Measurements from ENCODE around the gene TMCC1. TPM values are rescaled to one million over a fixed set of nuclear protein-coding genes. Genes with fewer than 3 reads are reported as not detected.
"Not testable (repeated sequence)": the region's sequence is repeated elsewhere in the genome, so short reads cannot be mapped to it uniquely, and the experiment has no call there.

Gene TMCC1
- total and polyA plus RNA-seq, 7 experiments from 2014 or later = 2.6 to 39.4 (median 35.5) TPM

DNA sequence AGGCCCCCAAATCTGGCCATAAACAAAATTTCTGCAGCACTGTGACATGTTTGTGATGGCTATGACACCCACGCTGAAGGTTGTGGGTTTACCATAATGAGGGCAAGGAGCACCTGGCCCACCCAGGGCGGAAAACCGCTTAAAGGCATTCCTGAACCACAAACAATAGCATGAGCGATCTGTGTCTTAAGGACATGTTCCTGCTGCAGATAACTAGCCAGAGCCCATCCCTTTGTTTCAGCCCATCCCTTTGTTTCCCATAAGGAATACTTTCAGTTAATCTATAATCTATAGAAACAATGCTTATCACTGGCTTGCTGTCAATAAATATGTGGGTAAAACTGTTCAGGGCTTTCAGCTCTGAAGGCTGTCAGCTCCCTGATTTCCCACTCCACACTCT, 7.8 kb upstream of the TMCC1 start:
- H3K4me1 Mint-ChIP-seq; H3K36me3 ChIP-seq (ENCODE audit: control insufficient read depth in 2 of 3, insufficient read depth in 3 of 3, low read length in 3 of 3); H3K4me1 ChIP-seq (ENCODE audit: control insufficient read depth in 2 of 2, insufficient read depth in 2 of 2, low read length in 2 of 2); H3K4me3 ChIP-seq (ENCODE audit: low read length); H3K27ac ChIP-seq (ENCODE audit: low read depth, low read length); intact Hi-C loops (cut with micrococcal nuclease); H3K27ac Mint-ChIP-seq; H3K27me3 ChIP-seq (ENCODE audit: control insufficient read depth in 2 of 2, insufficient read depth in 2 of 2, low read length in 2 of 2); ATAC-seq; H3K9me3 ChIP-seq (ENCODE audit: control insufficient read depth in 2 of 3, low read length in 3 of 3); POLR2A ChIA-PET; H3K27me3 Mint-ChIP-seq; CTCF ChIA-PET; DNase-seq; H3K4me3 Mint-ChIP-seq: not testable (repeated sequence)
- Mint-ChIP-seq H3K36me3 (peaks cover 16 to 31% (median 17%) of the 10 kb centered on the region in 5 donors), H3K9me3 (peaks cover 3 to 35% (median 15%) of the 10 kb centered on the region in 11 donors)

DNA sequence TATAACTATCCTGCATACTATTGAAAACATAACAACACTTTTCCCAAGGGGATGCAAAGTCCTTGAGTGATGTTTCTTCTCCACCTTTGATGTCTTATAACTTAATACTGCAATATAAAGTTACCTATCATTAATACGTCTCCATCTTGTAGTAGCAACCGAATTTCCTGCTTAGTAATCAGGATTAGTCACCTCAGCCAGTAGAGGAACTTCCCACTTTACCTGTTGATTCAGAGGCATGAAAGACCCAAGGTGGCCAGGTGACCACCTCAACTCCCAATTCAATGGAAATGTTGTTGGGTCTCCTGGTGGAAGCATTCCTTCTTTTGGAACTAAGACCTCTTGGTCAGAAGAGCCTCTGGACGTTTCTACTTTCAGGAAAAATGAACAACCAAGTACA, 3.5 kb upstream of the TMCC1 start:
- peaks cover 7 to 17% (median 15%) of the 10 kb centered on the region in 7 donors for H3K4me1 Mint-ChIP-seq
- H3K27me3 Mint-ChIP-seq = peaks cover 0 to 3% (median 0%) of the 10 kb centered on the region in 5 donors
- H3K9me3 ChIP-seq (ENCODE audit: control insufficient read depth in 2 of 3, low read length in 3 of 3) = no peaks in the 10 kb centered on the region
- ChIA-PET POLR2A (no interaction called here), CTCF (no interaction called here)
- H3K9me3 Mint-ChIP-seq = peaks cover 0 to 10% (median 2%) of the 10 kb centered on the region in 11 donors
- no peak overlapping the region for H3K4me3 ChIP-seq (ENCODE audit: low read length)
- H3K36me3 Mint-ChIP-seq = peaks cover 0 to 15% (median 10%) of the 10 kb centered on the region in 5 donors
- ATAC-seq (no peak), DNase-seq (no peak)
- H3K36me3 ChIP-seq (ENCODE audit: control insufficient read depth in 2 of 3, insufficient read depth in 3 of 3, low read length in 3 of 3) = peaks cover 0 to 4% (median 0%) of the 10 kb centered on the region in 3 experiments
- no peaks in the 10 kb centered on the region for H3K27me3 ChIP-seq (ENCODE audit: control insufficient read depth in 2 of 2, insufficient read depth in 2 of 2, low read length in 2 of 2)
- H3K4me3 Mint-ChIP-seq = no peak overlapping the region
- H3K27ac ChIP-seq (ENCODE audit: low read depth, low read length) = no peak overlapping the region
- H3K4me1 ChIP-seq (ENCODE audit: control insufficient read depth in 2 of 2, insufficient read depth in 2 of 2, low read length in 2 of 2) = peaks cover 10 to 11% of the 10 kb centered on the region in 2 donors
- intact Hi-C loops (cut with micrococcal nuclease) = loop anchor here in 1 of 2 donors (10.0 kb wide), 2 partner anchors 1128 to 1242 kb away; partner anchors contain the start of genes ASTE1, NEK11 and RPN1
- peak overlapping the region in 1 of 9 donors; percentile 30 for H3K27ac Mint-ChIP-seq

DNA sequence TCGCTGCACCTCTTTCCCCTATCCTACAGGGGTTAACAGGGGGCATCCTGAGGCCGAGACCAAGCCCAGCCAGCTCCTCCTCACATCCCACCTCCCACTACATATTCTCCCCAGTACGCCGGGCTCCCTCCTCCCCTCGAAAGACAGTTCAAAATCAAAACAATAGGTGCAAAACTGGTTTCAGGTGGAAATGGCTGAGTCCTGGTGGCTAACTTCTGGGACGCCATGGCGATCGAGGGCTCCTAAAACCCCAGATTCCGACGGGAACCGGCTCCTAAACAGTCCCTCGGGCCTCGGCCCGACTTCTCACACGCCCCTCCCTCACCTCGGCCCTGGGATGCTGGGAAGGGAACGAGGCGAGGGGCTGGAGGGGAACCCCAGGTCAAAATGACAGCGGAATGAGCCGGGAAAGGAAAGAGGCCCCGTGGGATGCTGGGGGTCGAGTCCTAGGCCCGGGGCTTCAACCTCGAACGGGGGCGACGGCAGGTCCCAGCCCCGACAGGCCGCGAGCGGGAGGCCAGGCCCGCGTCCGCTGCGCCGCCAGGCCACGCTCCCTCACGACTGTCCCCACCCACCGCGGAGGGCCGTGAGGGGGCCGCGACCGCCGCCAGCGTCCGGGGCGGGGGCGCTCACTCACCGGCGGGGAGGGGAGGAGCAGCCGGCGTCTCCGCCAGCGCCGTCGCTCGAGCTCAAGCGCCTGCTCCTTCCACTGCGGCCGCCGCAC, 492 bp downstream of the TMCC1 start:
- no peaks in the 10 kb centered on the region for H3K27me3 ChIP-seq (ENCODE audit: control insufficient read depth in 2 of 2, insufficient read depth in 2 of 2, low read length in 2 of 2)
- peaks cover 18 to 32% of the 10 kb centered on the region in 2 donors for H3K4me1 ChIP-seq (ENCODE audit: control insufficient read depth in 2 of 2, insufficient read depth in 2 of 2, low read length in 2 of 2)
- H3K27ac ChIP-seq (ENCODE audit: low read depth, low read length) = peak overlapping the region; percentile 94
- no peaks in the 10 kb centered on the region for H3K9me3 Mint-ChIP-seq
- peaks cover 0 to 4% (median 2%) of the 10 kb centered on the region in 5 donors for H3K36me3 Mint-ChIP-seq
- no peaks in the 10 kb centered on the region for H3K27me3 Mint-ChIP-seq
- peak overlapping the region; percentile 80 for H3K4me3 ChIP-seq (ENCODE audit: low read length)
- peak overlapping the region; percentile 77 to 94 (median 90) for H3K27ac Mint-ChIP-seq
- ChIA-PET CTCF (interaction anchor here (1.3 kb wide), 1 partner anchor 265 kb away, joined by 4 read pairs; no protein-coding TSS in a partner anchor), POLR2A (interaction anchor here (0.7 to 1.3 kb wide), 7 partner anchors 9 to 1770 kb away, joined by 3 to 5 read pairs (median 4); partner anchors contain the start of genes IFT122 and MBD4)
- DNase-seq = peak in 5 of 9 donors; percentile 21 to 80 (median 66)
- H3K4me3 Mint-ChIP-seq = peak overlapping the region; percentile 83 to 94 (median 92)
- no peaks in the 10 kb centered on the region for H3K9me3 ChIP-seq (ENCODE audit: control insufficient read depth in 2 of 3, low read length in 3 of 3)
- H3K36me3 ChIP-seq (ENCODE audit: control insufficient read depth in 2 of 3, insufficient read depth in 3 of 3, low read length in 3 of 3) = peaks cover 0 to 4% (median 0%) of the 10 kb centered on the region in 3 experiments
- H3K4me1 Mint-ChIP-seq = peaks cover 36 to 56% (median 52%) of the 10 kb centered on the region in 7 donors
- ATAC-seq = peak; percentile 78
- intact Hi-C loops (cut with micrococcal nuclease) = loop anchor here (1.0 to 10.0 kb wide), 16 partner anchors 41 to 1741 kb away; partner anchors contain the start of genes EEFSEC (in 2 of the 2), HMCES (in 2 of the 2), IFT122 (in 2 of the 2) and ASTE1 (in 1 of the 2)

DNA sequence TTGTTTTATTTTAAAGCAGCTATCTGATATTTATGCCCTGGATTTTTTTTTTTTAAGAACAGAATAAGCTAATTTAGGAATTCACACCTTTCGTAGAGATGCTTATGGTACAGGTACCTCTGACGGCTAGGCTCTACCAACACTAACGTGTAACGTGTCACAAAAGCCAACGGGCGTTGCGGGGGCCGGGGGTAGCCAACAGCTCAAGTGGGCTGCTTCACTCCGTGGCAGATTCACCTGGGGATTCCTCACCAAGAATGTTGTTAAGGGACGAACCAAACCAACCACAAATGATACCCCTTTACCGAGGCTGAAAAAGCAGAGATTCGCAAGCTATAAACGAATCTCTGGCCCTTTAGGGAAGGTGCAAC, 1.0 kb downstream of the TMCC1 start:
- POLR2A ChIA-PET = interaction anchor here (0.7 to 1.0 kb wide), 4 partner anchors 8 to 1770 kb away, joined by 3 to 4 read pairs (median 4); no protein-coding TSS in a partner anchor
- H3K4me3 ChIP-seq (ENCODE audit: low read length) = peak overlapping the region; percentile 80
- ATAC-seq = no peak
- H3K27me3 ChIP-seq (ENCODE audit: control insufficient read depth in 2 of 2, insufficient read depth in 2 of 2, low read length in 2 of 2) = no peaks in the 10 kb centered on the region
- H3K4me1 ChIP-seq (ENCODE audit: control insufficient read depth in 2 of 2, insufficient read depth in 2 of 2, low read length in 2 of 2) = peaks cover 18 to 32% of the 10 kb centered on the region in 2 donors
- intact Hi-C loops (cut with micrococcal nuclease) = loop anchor here (2.0 to 10.0 kb wide), 10 partner anchors 44 to 1740 kb away; partner anchors contain the start of genes EEFSEC (in 2 of the 2), HMCES (in 2 of the 2), ASTE1 (in 1 of the 2) and NEK11 (in 1 of the 2)
- H3K27ac Mint-ChIP-seq = peak overlapping the region; percentile 77 to 94 (median 90)
- H3K27ac ChIP-seq (ENCODE audit: low read depth, low read length) = peak overlapping the region; percentile 94
- peaks cover 0 to 4% (median 0%) of the 10 kb centered on the region in 3 experiments for H3K36me3 ChIP-seq (ENCODE audit: control insufficient read depth in 2 of 3, insufficient read depth in 3 of 3, low read length in 3 of 3)
- peaks cover 36 to 62% (median 58%) of the 10 kb centered on the region in 7 donors for H3K4me1 Mint-ChIP-seq
- peak in 3 of 9 donors; percentile 6 to 25 (median 6) for DNase-seq
- peak overlapping the region; percentile 83 to 94 (median 92) for H3K4me3 Mint-ChIP-seq
- no peaks in the 10 kb centered on the region for H3K9me3 Mint-ChIP-seq
- no peaks in the 10 kb centered on the region for H3K9me3 ChIP-seq (ENCODE audit: control insufficient read depth in 2 of 3, low read length in 3 of 3)
- no peaks in the 10 kb centered on the region for H3K27me3 Mint-ChIP-seq
- H3K36me3 Mint-ChIP-seq = peaks cover 0 to 4% (median 2%) of the 10 kb centered on the region in 5 donors
- CTCF ChIA-PET = no interaction called here

DNA sequence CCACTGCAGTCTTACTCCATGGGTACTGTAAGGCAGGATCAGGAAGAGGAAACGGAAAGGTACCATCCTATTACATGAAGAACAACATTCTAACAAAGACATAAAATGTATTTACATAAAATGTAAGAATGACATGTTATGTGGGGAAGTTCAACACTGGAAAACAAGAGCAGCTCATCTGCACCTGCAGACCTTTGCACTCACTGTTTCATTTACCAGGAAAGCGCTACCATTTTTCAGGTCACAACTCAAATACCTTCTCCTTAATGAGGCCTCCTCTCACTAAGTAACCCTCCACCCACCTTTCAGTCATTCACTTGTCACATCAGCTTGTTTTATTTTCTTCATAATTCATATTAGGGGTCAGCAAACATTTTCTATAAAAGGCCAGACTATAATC, 2.6 kb downstream of the TMCC1 start:
- Mint-ChIP-seq H3K4me1 (peaks cover 36 to 65% (median 58%) of the 10 kb centered on the region in 7 donors), H3K9me3 (no peaks in the 10 kb centered on the region), H3K36me3 (peaks cover 0 to 7% (median 3%) of the 10 kb centered on the region in 5 donors), H3K27ac (peak overlapping the region in 8 of 9 donors; percentile 8 to 90 (median 36)), H3K27me3 (no peaks in the 10 kb centered on the region), H3K4me3 (peak overlapping the region; percentile 15 to 94 (median 49))
- intact Hi-C loops (cut with micrococcal nuclease) = loop anchor here (5.0 to 10.0 kb wide), 4 partner anchors 1134 to 1739 kb away; partner anchors contain the start of genes ASTE1 (in 1 of the 2), EEFSEC (in 1 of the 2), NEK11 (in 1 of the 2) and RAB7A (in 1 of the 2)
- peaks cover 18 to 32% of the 10 kb centered on the region in 2 donors for H3K4me1 ChIP-seq (ENCODE audit: control insufficient read depth in 2 of 2, insufficient read depth in 2 of 2, low read length in 2 of 2)
- H3K4me3 ChIP-seq (ENCODE audit: low read length) = no peak overlapping the region
- H3K36me3 ChIP-seq (ENCODE audit: control insufficient read depth in 2 of 3, insufficient read depth in 3 of 3, low read length in 3 of 3) = peaks cover 0 to 4% (median 0%) of the 10 kb centered on the region in 3 experiments
- ChIA-PET POLR2A (interaction anchor here (0.9 kb wide), 1 partner anchor 708 kb away, joined by 3 read pairs; no protein-coding TSS in a partner anchor), CTCF (no interaction called here)
- H3K9me3 ChIP-seq (ENCODE audit: control insufficient read depth in 2 of 3, low read length in 3 of 3) = no peaks in the 10 kb centered on the region
- no peak for ATAC-seq
- no peak overlapping the region for H3K27ac ChIP-seq (ENCODE audit: low read depth, low read length)
- DNase-seq = no peak
- no peaks in the 10 kb centered on the region for H3K27me3 ChIP-seq (ENCODE audit: control insufficient read depth in 2 of 2, insufficient read depth in 2 of 2, low read length in 2 of 2)

DNA sequence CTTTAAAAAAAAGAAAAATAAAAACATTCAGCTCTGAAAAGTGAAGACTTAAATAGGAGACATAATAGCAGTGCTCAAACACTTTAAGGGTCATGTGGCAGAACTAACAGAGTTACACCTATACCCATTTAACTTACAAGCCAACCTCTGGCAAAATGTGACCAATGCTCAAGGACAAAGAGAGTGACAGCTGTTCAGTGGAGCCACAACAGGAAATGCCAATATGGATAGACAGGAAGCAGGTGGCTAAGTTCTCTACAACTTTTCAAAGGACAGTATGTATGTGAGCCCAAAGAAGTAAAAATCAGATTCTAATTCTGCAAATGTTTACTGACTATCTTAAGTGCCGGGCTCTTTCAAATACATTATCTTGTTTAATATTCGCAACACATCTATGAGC, 3.4 kb downstream of the TMCC1 start:
- Mint-ChIP-seq H3K27ac (peak overlapping the region in 7 of 9 donors; percentile 8 to 90 (median 53)), H3K4me3 (peak overlapping the region in 8 of 10 donors; percentile 15 to 94 (median 53)), H3K27me3 (no peaks in the 10 kb centered on the region), H3K9me3 (no peaks in the 10 kb centered on the region), H3K36me3 (peaks cover 0 to 4% (median 3%) of the 10 kb centered on the region in 5 donors), H3K4me1 (peaks cover 36 to 65% (median 58%) of the 10 kb centered on the region in 7 donors)
- POLR2A ChIA-PET = interaction anchor here (0.6 to 1.0 kb wide), 2 partner anchors 11 to 31 kb away, joined by 3 to 4 read pairs; no protein-coding TSS in a partner anchor
- intact Hi-C loops (cut with micrococcal nuclease) = loop anchor here (5.0 to 10.0 kb wide), 4 partner anchors 1135 to 1738 kb away; partner anchors contain the start of genes ASTE1 (in 1 of the 2), EEFSEC (in 1 of the 2), NEK11 (in 1 of the 2) and RAB7A (in 1 of the 2)
- peaks cover 18 to 32% of the 10 kb centered on the region in 2 donors for H3K4me1 ChIP-seq (ENCODE audit: control insufficient read depth in 2 of 2, insufficient read depth in 2 of 2, low read length in 2 of 2)
- peak in 4 of 9 donors; percentile 2 to 21 (median 16) for DNase-seq
- no peak for ATAC-seq
- H3K36me3 ChIP-seq (ENCODE audit: control insufficient read depth in 2 of 3, insufficient read depth in 3 of 3, low read length in 3 of 3) = peaks cover 0 to 4% (median 0%) of the 10 kb centered on the region in 3 experiments
- no peak overlapping the region for H3K27ac ChIP-seq (ENCODE audit: low read depth, low read length)
- H3K9me3 ChIP-seq (ENCODE audit: control insufficient read depth in 2 of 3, low read length in 3 of 3) = no peaks in the 10 kb centered on the region
- H3K4me3 ChIP-seq (ENCODE audit: low read length) = no peak overlapping the region
- H3K27me3 ChIP-seq (ENCODE audit: control insufficient read depth in 2 of 2, insufficient read depth in 2 of 2, low read length in 2 of 2) = no peaks in the 10 kb centered on the region
- CTCF ChIA-PET = interaction anchor here (0.5 kb wide), 1 partner anchor 81 kb away, joined by 3 read pairs; no protein-coding TSS in a partner anchor

Data from naive thymus-derived CD4-positive, alpha-beta T cell (primary cell).